Mesothelial cell of epicardium (in vitro differentiated cells): ENCODE measurements around the gene ARHGAP25. TPM values are rescaled to one million over a fixed set of nuclear protein-coding genes. Genes with fewer than 3 reads are reported as not detected.

ENCODE experiments used
- DNase-seq, 2 experiments: peaks; one replicate each; pipeline ENCODE4 v3.0.0; 2021; ENCODE audit warnings: low spot score in 2 of 2; ENCODE audit not compliant: unreplicated experiment in 2 of 2
- H3K27ac Mint-ChIP-seq: 2 replicates; pipeline ENCODE4 v1.8.0; 2021; ENCODE audit warnings: mixed read lengths
- H3K27me3 Mint-ChIP-seq: 2 replicates; pipeline ENCODE4 v1.8.0; 2021; ENCODE audit warnings: low read depth, mixed read lengths
- H3K36me3 Mint-ChIP-seq: 2 replicates; pipeline ENCODE4 v1.8.0; 2021; ENCODE audit warnings: mixed read lengths
- H3K4me1 Mint-ChIP-seq: 2 replicates; pipeline ENCODE4 v1.8.0; 2021; ENCODE audit warnings: mixed read lengths
- H3K4me3 Mint-ChIP-seq: 2 replicates; pipeline ENCODE4 v1.8.0; 2021; ENCODE audit warnings: mild to moderate bottlenecking, moderate library complexity, mixed read lengths
- H3K9me3 Mint-ChIP-seq: 2 replicates; pipeline ENCODE4 v1.8.0; 2021; ENCODE audit warnings: mixed read lengths
- total RNA-seq: library from RNA; stranded (reverse); gene quantifications from 3 replicates; pipeline ENCODE4 v1.2.1, GENCODE V29; 2021
- TF ChIP-seq, protein P1 (sequence below): fragments of 200-600 bp; sonication (generic); IDR thresholded peaks from one replicate; pipeline ENCODE4 v1.5.0; 2021; ENCODE audit warnings: antibody characterized with exemption; ENCODE audit not compliant: unreplicated experiment

The ARHGAP25 gene
- total RNA-seq, 1 donor from 2014 or later = 1.4 TPM

DNA sequence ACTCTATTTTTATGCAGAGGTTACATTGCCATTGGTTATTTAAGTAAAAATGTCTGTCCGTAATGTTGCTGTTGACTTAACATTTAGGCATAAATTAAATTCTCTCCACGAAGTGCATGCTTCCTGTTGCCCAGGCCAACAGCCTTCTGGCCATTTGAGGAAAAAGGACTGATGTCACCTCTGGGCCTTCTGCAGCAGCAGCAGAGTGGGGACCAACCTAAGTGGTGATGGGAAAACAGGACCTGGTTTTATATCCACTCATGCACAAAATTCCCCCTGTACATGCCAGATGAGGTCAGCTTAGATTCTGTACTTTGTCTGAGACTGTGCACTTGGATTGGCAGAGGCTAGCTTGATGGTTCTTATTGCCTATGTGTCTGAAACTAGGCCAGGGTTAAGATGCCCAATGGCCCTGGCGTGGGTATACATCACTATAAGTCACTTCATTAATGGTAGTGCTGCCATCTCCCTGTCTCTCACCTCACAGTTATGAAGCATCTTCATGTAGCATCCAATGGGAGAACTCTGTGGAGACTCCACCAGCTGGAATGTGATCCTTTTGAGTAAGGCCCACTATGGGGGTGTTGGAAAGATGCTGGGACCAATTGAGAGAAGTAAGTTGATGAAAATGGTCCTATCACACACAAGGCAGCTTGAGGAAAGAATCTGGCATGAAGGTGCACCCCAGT, 4.4 kb downstream of the ARHGAP25 start:
- DNase-seq = peak in 1 of 2 experiments; percentile 14
- H3K4me1 Mint-ChIP-seq = peaks cover 11% of the 10 kb centered on the region
- H3K4me3 Mint-ChIP-seq = no peak overlapping the region
- H3K27me3 Mint-ChIP-seq = no peaks in the 10 kb centered on the region
- H3K27ac Mint-ChIP-seq = no peak overlapping the region
- H3K36me3 Mint-ChIP-seq = no peaks in the 10 kb centered on the region
- TF ChIP-seq, protein P1, sequence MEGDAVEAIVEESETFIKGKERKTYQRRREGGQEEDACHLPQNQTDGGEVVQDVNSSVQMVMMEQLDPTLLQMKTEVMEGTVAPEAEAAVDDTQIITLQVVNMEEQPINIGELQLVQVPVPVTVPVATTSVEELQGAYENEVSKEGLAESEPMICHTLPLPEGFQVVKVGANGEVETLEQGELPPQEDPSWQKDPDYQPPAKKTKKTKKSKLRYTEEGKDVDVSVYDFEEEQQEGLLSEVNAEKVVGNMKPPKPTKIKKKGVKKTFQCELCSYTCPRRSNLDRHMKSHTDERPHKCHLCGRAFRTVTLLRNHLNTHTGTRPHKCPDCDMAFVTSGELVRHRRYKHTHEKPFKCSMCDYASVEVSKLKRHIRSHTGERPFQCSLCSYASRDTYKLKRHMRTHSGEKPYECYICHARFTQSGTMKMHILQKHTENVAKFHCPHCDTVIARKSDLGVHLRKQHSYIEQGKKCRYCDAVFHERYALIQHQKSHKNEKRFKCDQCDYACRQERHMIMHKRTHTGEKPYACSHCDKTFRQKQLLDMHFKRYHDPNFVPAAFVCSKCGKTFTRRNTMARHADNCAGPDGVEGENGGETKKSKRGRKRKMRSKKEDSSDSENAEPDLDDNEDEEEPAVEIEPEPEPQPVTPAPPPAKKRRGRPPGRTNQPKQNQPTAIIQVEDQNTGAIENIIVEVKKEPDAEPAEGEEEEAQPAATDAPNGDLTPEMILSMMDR = no peak
- no peaks in the 10 kb centered on the region for H3K9me3 Mint-ChIP-seq

DNA sequence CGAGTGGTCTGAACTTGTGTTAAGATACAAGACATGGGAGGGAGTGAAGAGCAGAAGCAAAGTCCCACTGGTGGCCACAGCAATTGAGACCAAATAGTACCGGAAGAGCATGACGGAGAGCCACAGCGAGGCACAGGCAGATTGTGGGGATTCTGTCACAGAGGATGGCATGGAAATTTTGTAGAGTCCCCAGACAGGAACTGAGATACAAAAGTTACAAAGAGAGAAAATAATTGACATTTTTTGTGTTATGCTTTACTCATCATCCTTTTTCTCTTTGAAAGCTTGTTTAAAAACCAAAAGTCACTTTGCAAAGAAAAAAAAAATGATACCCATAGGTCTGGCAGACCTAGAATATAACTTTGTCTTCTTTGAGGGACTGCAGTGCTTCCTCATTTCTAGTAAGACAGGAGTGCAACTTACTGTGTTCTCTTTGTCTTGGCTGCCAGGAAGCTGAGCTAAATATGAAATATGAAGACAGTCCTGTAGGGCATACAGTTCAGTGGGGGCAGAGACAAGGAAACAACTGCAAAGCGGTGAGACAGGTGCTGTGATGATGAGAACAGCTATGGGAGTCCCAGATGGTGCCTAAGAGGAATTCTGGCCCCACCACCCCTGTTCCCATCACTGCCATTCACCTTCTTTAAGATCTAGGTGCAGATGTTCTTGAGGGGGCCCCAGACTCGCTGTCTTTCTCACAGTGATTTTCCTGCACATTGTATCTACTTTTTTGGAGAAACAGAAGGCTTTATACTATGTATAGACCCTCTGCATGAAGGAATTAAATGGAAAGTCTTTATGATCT, 5.2 kb downstream of the ARHGAP25 start:
- TF ChIP-seq, protein P1 = no peak
- Mint-ChIP-seq H3K27me3 (no peaks in the 10 kb centered on the region), H3K4me1 (peaks cover 16% of the 10 kb centered on the region), H3K27ac (no peak overlapping the region), H3K9me3 (no peaks in the 10 kb centered on the region), H3K4me3 (no peak overlapping the region), H3K36me3 (no peaks in the 10 kb centered on the region)
- DNase-seq = no peak

DNA sequence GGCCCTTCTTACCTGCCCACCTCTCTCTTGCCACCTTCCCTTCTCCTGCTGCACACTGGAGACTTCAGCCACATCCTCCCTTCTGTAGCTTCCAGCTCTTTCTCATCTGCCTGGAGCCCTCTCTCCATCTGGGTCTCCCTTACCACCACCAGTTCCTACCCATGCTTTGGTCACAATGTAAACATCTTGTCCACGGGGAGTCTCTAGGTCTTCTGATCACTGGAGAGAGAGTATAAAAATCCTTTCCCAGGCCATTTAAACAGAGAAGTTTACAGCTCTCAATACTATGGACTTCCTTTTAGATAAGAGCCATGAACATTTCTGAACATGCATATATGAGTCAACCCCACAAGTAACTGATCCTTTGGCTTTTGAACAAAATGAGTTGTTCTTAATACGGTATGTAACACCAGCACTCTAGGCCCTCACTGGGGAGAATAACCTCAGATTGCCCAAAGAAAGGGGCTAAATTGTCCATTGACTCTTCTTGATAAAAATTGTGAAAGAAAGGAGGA, 5.8 kb downstream of the ARHGAP25 start:
- H3K4me3 Mint-ChIP-seq = no peak overlapping the region
- TF ChIP-seq, protein P1 = no peak
- H3K4me1 Mint-ChIP-seq = peaks cover 20% of the 10 kb centered on the region
- H3K9me3 Mint-ChIP-seq = peaks cover 4% of the 10 kb centered on the region
- DNase-seq = no peak
- no peak overlapping the region for H3K27ac Mint-ChIP-seq
- no peaks in the 10 kb centered on the region for H3K27me3 Mint-ChIP-seq
- no peaks in the 10 kb centered on the region for H3K36me3 Mint-ChIP-seq

DNA sequence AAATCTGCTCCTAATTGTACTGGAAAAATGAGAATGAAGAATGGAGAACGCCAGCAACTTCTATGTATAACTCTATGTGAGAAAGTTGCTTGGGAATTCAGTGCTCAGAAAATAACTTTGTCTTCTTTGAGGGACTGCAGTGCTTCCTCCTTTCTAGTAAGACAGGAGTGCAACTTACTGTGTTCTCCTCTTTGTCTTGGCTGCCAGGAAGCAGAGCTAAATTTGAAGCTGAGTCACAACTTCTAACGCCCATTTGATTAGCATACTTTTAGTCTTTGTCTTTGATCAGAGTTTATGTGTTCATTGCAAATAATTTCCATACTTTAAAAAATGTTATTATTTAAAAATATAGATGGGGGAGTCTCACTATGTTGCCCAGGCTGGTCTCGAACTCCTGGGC, 6.6 kb downstream of the ARHGAP25 start:
- Mint-ChIP-seq H3K9me3 (peaks cover 5% of the 10 kb centered on the region), H3K27me3 (no peaks in the 10 kb centered on the region), H3K4me1 (peaks cover 15% of the 10 kb centered on the region), H3K27ac (no peak overlapping the region), H3K36me3 (no peaks in the 10 kb centered on the region), H3K4me3 (no peak overlapping the region)
- TF ChIP-seq, protein P1 = no peak
- peak in 1 of 2 experiments; percentile 0 for DNase-seq

DNA sequence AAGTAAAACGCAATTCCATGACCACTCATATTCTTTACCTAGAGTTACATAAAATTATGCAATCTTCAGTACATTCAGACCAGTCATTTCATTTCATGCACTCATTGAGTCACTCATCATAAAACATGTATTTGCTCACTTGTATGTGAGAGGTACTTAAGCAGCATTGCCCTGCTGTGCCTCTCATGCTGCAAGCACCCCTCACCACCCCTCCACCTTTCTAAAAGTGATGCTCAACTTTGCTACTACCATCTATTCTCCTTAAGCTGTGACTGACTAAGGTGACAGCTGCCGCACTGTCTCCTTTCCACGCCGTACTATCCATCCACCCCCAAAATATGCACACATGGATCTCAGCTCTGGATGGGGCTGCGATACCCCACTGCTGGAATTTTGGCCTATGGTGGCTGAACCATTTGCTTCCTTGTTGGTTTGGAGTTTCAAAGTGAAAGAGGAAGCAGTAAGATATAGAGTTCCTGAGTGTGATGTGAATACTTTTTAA, 7.2 kb downstream of the ARHGAP25 start:
- H3K4me3 Mint-ChIP-seq = no peak overlapping the region
- peaks cover 12% of the 10 kb centered on the region for H3K4me1 Mint-ChIP-seq
- TF ChIP-seq, protein P1 = no peak
- no peaks in the 10 kb centered on the region for H3K27me3 Mint-ChIP-seq
- DNase-seq = peak in 1 of 2 experiments; percentile 26
- no peak overlapping the region for H3K27ac Mint-ChIP-seq
- H3K9me3 Mint-ChIP-seq = peaks cover 5% of the 10 kb centered on the region
- no peaks in the 10 kb centered on the region for H3K36me3 Mint-ChIP-seq
